HepG2 (cell line): ENCODE data around the gene RANBP3. TPM values are rescaled to one million over a fixed set of nuclear protein-coding genes. Genes with fewer than 3 reads are reported as not detected.
A peak's percentile ranks its signal among the peaks of the same experiment; 100 is the strongest.

ENCODE experiments used
- ATAC-seq: fragments of 200-7000 bp; cut with Tn5 transposase; 3 replicates; pipeline ENCODE4 v1.9.1; 2020; ENCODE audit warnings: mild to moderate bottlenecking, moderate library complexity
- BruUV-seq: library from RNA; stranded (reverse); fragments of 400-500 nt; replicated peaks from 2 replicates; lab custom pipeline; 2021; lab: Mats Ljungman, UMichigan
- CTCF ChIA-PET: fragments of 300-600 bp; formaldehyde crosslinking; extraction: SDS; loops from one replicate; lab custom pipeline; 2021; ENCODE audit warnings: low total read pairs, inconsistent platforms, low intra/inter-chr PET ratio; lab: Yijun Ruan, JAX
- POLR2A ChIA-PET: fragments of 350-600 bp; sonication (Branson Sonifier 250); formaldehyde crosslinking; loops from one replicate; lab custom pipeline; 2020; ENCODE audit warnings: antibody characterized with exemption, inconsistent platforms; lab: Yijun Ruan, JAX
- DNase-seq: peaks from one replicate; pipeline ENCODE4 v3.0.0-alpha.2; 2015; ENCODE audit warnings: low spot score
- FAIRE-seq: peaks from 3 replicates; lab custom pipeline; 2011; peaks lifted over from hg19 to GRCh38; lab: Jason Lieb, UNC
- H2AFZ ChIP-seq: one replicate; pipeline ENCODE4 v1.6.1; 2011; ENCODE audit warnings: low read length, inconsistent platforms
- H3K27ac ChIP-seq: fragments of 300-600 bp; 3 replicates; pipeline ENCODE4 v1.8.0; 2011; ENCODE audit warnings: mixed run types, mild to moderate bottlenecking, mixed read lengths, low read length, inconsistent platforms; ENCODE audit not compliant: insufficient read depth; ENCODE audit errors: extremely low read length
- H3K27me3 ChIP-seq, 2 experiments: fragments of 200-600 bp in 1 of 2; 2 replicates in 1 of 2; 3 replicates in 1 of 2; pipeline versions ENCODE4 v1.6.0 to v1.8.0; 2011; ENCODE audit warnings: low read length in 2 of 2, mild to moderate bottlenecking in 2 of 2, moderate library complexity in 2 of 2, inconsistent platforms in 1 of 2; ENCODE audit not compliant: insufficient read depth in 2 of 2, control insufficient read depth in 1 of 2
- H3K36me3 ChIP-seq, 2 experiments: fragments of 200-600 bp in 1 of 2; replicated peaks in 1 of 2; 2 replicates in 1 of 2; 3 replicates in 1 of 2; pipeline versions ENCODE4 v1.5.1 to v1.8.0; 2011; ENCODE audit warnings: low read length in 2 of 2, inconsistent platforms in 1 of 2; ENCODE audit not compliant: insufficient read depth in 2 of 2, control insufficient read depth in 1 of 2
- H3K4me1 ChIP-seq: 2 replicates; pipeline ENCODE4 v1.5.1; 2012; ENCODE audit warnings: low read length, inconsistent platforms; ENCODE audit not compliant: insufficient read depth
- H3K4me2 ChIP-seq: 2 replicates; pipeline ENCODE4 v1.6.0; 2011; ENCODE audit warnings: low read depth, low read length, inconsistent platforms
- H3K4me3 ChIP-seq, 3 experiments: fragments of 200-600 bp in 1 of 3; sonication (generic), shearing (Covaris generic) in 1 of 3; replicated peaks in 1 of 3; 2 replicates each; pipeline ENCODE4 v1.5.1; 2011 to 2016; ENCODE audit warnings: low read length in 3 of 3, inconsistent platforms in 2 of 3, low read depth in 2 of 3, mild to moderate bottlenecking in 2 of 3, control low read depth in 1 of 3, mixed read lengths in 1 of 3; ENCODE audit not compliant: insufficient read depth in 1 of 3
- H3K79me2 ChIP-seq: one replicate; pipeline ENCODE4 v1.6.1; 2011; ENCODE audit warnings: low read length, inconsistent platforms; ENCODE audit not compliant: insufficient read depth
- H3K9ac ChIP-seq: 2 replicates; pipeline ENCODE4 v1.6.0; 2011; ENCODE audit warnings: mild to moderate bottlenecking, low read depth, low read length, inconsistent platforms; ENCODE audit not compliant: insufficient read depth
- H3K9me3 ChIP-seq: 2 replicates; pipeline ENCODE4 v1.5.1; 2012; ENCODE audit warnings: mild to moderate bottlenecking, low read length
- H4K20me1 ChIP-seq: 2 replicates; pipeline ENCODE4 v1.6.0; 2011; ENCODE audit warnings: inconsistent platforms, mild to moderate bottlenecking, low read length, moderate library complexity; ENCODE audit not compliant: insufficient read depth
- AGO1 ChIP-seq: fragments of 200-400 bp; formaldehyde crosslinking; IDR thresholded peaks from 2 replicates; pipeline ENCODE4 v1.6.1; 2017; ENCODE audit warnings: mild to moderate bottlenecking, low read depth, low read length, moderate library complexity; ENCODE audit not compliant: poor library complexity, severe bottlenecking
- AGO2 ChIP-seq: fragments of 200-400 bp; formaldehyde crosslinking; optimal IDR thresholded peaks from 2 replicates; pipeline ENCODE3; 2017; ENCODE audit warnings: mild to moderate bottlenecking, low read depth, low read length, moderate library complexity
- CSRNP2 ChIP-seq: sonication (generic); formaldehyde crosslinking; conservative IDR thresholded peaks from 2 replicates; pipeline ENCODE4 v1.8.0; 2022; ENCODE audit warnings: low read depth, missing genetic modification reagents
- EED ChIP-seq: sonication (generic); formaldehyde crosslinking; IDR thresholded peaks from 2 replicates; pipeline ENCODE4 v1.5.0; 2020; ENCODE audit warnings: mild to moderate bottlenecking, missing genetic modification reagents
- GABPA ChIP-seq, 2 experiments: IDR thresholded peaks; 2 replicates each; pipeline ENCODE4 v1.6.1; 2011 to 2016; ENCODE audit warnings: low read depth in 2 of 2, low read length in 1 of 2, missing biosample characterization in 1 of 2, missing genetic modification characterization in 1 of 2
- GABPB1 ChIP-seq: IDR thresholded peaks from 2 replicates; pipeline ENCODE4 v1.6.1; 2016; ENCODE audit warnings: mild to moderate bottlenecking, missing genetic modification reagents, moderate library complexity, missing compliant biosample characterization
- HDAC6 ChIP-seq: fragments of 200-600 bp; sonication (generic); IDR thresholded peaks from 2 replicates; pipeline ENCODE4 v1.7.0; 2017; ENCODE audit warnings: mild to moderate bottlenecking, antibody characterized with exemption, low read length, low read depth
- KLF6 ChIP-seq: IDR thresholded peaks from 2 replicates; pipeline ENCODE4 v1.8.0; 2016; ENCODE audit warnings: missing biosample characterization, missing genetic modification reagents
- MAFF ChIP-seq: IDR thresholded peaks from 2 replicates; pipeline ENCODE4 v1.6.1; 2011; ENCODE audit warnings: low read depth, low read length, improper control_type of control experiment
- NCOA5 ChIP-seq: sonication (generic); formaldehyde crosslinking; IDR thresholded peaks from 2 replicates; pipeline ENCODE4 v1.4.0; 2020; ENCODE audit warnings: missing genetic modification reagents
- POLR2AphosphoS5 ChIP-seq: IDR thresholded peaks from 2 replicates; pipeline ENCODE4 v1.6.1; 2012; ENCODE audit warnings: low read depth, low read length
- YEATS4 ChIP-seq: sonication (generic); formaldehyde crosslinking; IDR thresholded peaks from 2 replicates; pipeline ENCODE4 v1.4.0; 2020; ENCODE audit warnings: missing genetic modification reagents, borderline replicate concordance
- ZSCAN20 ChIP-seq: sonication (generic); formaldehyde crosslinking; IDR thresholded peaks from 2 replicates; pipeline ENCODE4 v1.4.0; 2020; ENCODE audit warnings: missing genetic modification reagents, mild to moderate bottlenecking, borderline replicate concordance
- WGBS: methylation state at CpG from one replicate; pipeline ENCODE4 v1.1.6; 2017; ENCODE audit warnings: low lambda C conversion rate; 5-methylcytosine and 5-hydroxymethylcytosine counted together
- in situ Hi-C: cut with HindIII; loops from 2 replicates; pipeline ENCODE4 v1.10.0; 2017; ENCODE audit warnings: low pct_unique_long_range_greater_than_20kb; ENCODE audit not compliant: extremely low pct_ligation_motif_present
- intact Hi-C: fragments of 100-400 bp; cut with micrococcal nuclease; formaldehyde crosslinking; loops from one replicate; pipeline ENCODE4 v1.10.0; 2022; ENCODE audit not compliant: unreplicated experiment
- polyA plus RNA-seq, 8 experiments: library from polyadenylated mRNA; depleted of rRNA in 3 of 8; stranded (reverse) in 7 of 8; unstranded in 1 of 8; fragments of >200 nt; fragmentation: Illumina TruSeq in 4 of 8; extraction: Trizol in 4 of 8; gene quantifications; 2 replicates each; pipeline versions ENCODE4 v1.2.1 to v1.2.3, GENCODE V29; 2011 to 2016; ENCODE audit warnings: low read depth in 4 of 8, missing spikeins in 1 of 8, mixed read lengths in 1 of 8; ENCODE audit not compliant: insufficient read depth in 1 of 8
- total RNA-seq, 5 experiments: library from RNA; depleted of rRNA; stranded (reverse); fragments of >200 nt; fragmentation: Illumina TruSeq; extraction: Trizol; gene quantifications; 2 replicates each; pipeline ENCODE4 v1.2.3, GENCODE V29; 2016; ENCODE audit warnings: low read depth in 1 of 5
- TF ChIP-seq, protein P1 (sequence below): sonication (generic); formaldehyde crosslinking; IDR thresholded peaks from 2 replicates; pipeline ENCODE4 v1.5.1; 2020; ENCODE audit warnings: mild to moderate bottlenecking, moderate library complexity, missing genetic modification reagents
- TF ChIP-seq, protein P2 (sequence below): sonication (generic); formaldehyde crosslinking; IDR thresholded peaks from 2 replicates; pipeline ENCODE4 v1.8.0; 2022; ENCODE audit warnings: mild to moderate bottlenecking, missing genetic modification reagents; ENCODE audit not compliant: insufficient replicate concordance

RANBP3 gene
- total and polyA plus RNA-seq, 2 of the 13 experiments (the other 11 are each of a cell fraction or from before 2014, with no cell fraction given) = 39.5 to 149 TPM

DNA sequence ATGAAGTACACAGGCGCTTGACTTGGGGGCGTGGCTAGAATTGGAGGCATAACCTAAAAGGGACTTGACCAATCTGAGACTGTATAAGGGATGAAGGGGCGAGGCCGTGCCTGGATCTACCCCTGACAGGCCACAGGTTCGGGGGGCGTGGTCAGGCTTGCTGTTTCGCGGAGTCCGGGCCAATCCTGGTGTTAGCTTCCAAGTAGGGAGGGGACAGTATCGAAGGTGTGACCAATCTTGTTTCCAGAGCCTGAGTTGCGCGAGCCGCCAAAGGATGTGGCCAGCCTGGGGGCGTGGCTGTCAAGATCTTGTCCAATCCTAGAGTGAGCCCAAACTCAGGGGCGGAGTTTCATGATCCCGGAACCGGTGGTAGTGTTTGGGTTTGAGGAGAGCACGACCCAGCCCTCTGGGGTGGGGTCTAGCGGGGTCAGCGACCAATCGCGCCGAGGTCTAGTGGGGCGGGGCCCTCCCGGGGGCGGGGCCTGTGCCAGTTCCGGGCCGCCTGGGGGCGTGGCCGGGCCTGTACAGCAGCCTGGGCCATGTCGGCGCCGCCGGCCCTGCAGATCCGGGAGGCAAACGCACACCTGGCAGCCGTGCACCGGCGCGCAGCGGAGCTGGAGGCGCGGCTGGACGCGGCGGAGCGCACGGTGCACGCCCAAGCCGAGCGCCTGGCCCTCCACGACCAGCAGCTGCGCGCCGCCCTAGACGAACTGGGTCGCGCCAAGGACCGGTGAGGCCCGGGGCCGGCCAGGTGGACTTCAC lies 73.4 kb downstream of the RANBP3 start, which contains the start of gene VMAC (continued):
- no peak for TF ChIP-seq CSRNP2 (CRISPR knock-in tag)
- 0 out of 2 replicates have a peak, but pooled peaks have one; percentile 59 for TF ChIP-seq ZSCAN20 (CRISPR knock-in tag)
- TF ChIP-seq AGO2 = peak; percentile 39
- no peak for TF ChIP-seq HDAC6
- no peak for TF ChIP-seq AGO1
- 0 out of 2 replicates have a peak, but pooled peaks have one; percentile 22 for TF ChIP-seq POLR2AphosphoS5
- no peak; the same call in 1 of the 2 replicates for TF ChIP-seq GABPA (IDR thresholded peaks at IDR 0.05; ENCODE audit: low read depth, low read length)
- peak; percentile 47 for TF ChIP-seq GABPA (CRISPR knock-in tag; IDR thresholded peaks at IDR 0.05; ENCODE audit: low read depth)

GRCh38 chr19:5903624-5904351 lies 74.2 kb downstream of the RANBP3 start, which contains the start of gene NDUFA11:
Gene NDUFA11, minus strand, starts transcription at chr19:5903790. Its CDS starts 82 bp downstream, at chr19:5903708.
- in situ Hi-C loops = no loop called here
- POLR2A ChIA-PET = interaction anchor here (0.6 to 3.9 kb wide), 39 partner anchors 9 to 627 kb away, joined by 3 to 79 read pairs (median 5); partner anchors contain the start of genes ALKBH7, CAPS, CATSPERD and DUS3L
- peaks cover 42% of the 10 kb centered on the region for H3K79me2 ChIP-seq
- peaks cover 12% of the 10 kb centered on the region; the same call in 1 of the 2 replicates for H4K20me1 ChIP-seq
- peaks cover 0 to 10% of the 10 kb centered on the region in 2 experiments; a peak in 2 of 5 replicates for H3K36me3 ChIP-seq
- peak; percentile 70 for ATAC-seq
- no peak within 1 kb of the TSS for H2AFZ ChIP-seq
- H3K4me3 ChIP-seq = peak within 1 kb of the TSS; percentile 78 to 100 (median 99)
- H3K9me3 ChIP-seq = no peaks in the 10 kb centered on the region
- no peak for FAIRE-seq
- WGBS = 0% methylated on average over 20 of the region's 57 CpGs
- peak within 1 kb of the TSS; percentile 98 for H3K27ac ChIP-seq
- peak within 1 kb of the TSS; percentile 100 for H3K9ac ChIP-seq
- CTCF ChIA-PET = interaction anchor here (1.3 kb wide), 1 partner anchor 100 kb away, joined by 3 read pairs; no protein-coding TSS in a partner anchor
- BruUV-seq = no TSS peak
- H3K4me1 ChIP-seq = peaks cover 58% of the 10 kb centered on the region
- H3K27me3 ChIP-seq = peaks cover 0 to 4% of the 10 kb centered on the region in 2 experiments; a peak in 1 of 5 replicates
- H3K4me2 ChIP-seq = peak within 1 kb of the TSS; percentile 81
- peak; percentile 88 for DNase-seq
- intact Hi-C loops = loop anchor here (2.0 kb wide), 1 partner anchor 59 kb away; no protein-coding TSS in a partner anchor
- TF ChIP-seq NCOA5 (CRISPR knock-in tag) = no peak
- peak; percentile 80; the same call in 1 of the 2 replicates for TF ChIP-seq YEATS4 (CRISPR knock-in tag)
- TF ChIP-seq MAFF = no peak
- peak; percentile 86 for TF ChIP-seq GABPB1
- 0 out of 2 replicates have a peak, but pooled peaks have one; percentile 52 for TF ChIP-seq KLF6
- TF ChIP-seq EED = no peak
- TF ChIP-seq, protein P1, sequence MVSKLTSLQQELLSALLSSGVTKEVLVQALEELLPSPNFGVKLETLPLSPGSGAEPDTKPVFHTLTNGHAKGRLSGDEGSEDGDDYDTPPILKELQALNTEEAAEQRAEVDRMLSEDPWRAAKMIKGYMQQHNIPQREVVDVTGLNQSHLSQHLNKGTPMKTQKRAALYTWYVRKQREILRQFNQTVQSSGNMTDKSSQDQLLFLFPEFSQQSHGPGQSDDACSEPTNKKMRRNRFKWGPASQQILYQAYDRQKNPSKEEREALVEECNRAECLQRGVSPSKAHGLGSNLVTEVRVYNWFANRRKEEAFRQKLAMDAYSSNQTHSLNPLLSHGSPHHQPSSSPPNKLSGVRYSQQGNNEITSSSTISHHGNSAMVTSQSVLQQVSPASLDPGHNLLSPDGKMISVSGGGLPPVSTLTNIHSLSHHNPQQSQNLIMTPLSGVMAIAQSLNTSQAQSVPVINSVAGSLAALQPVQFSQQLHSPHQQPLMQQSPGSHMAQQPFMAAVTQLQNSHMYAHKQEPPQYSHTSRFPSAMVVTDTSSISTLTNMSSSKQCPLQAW (CRISPR knock-in tag) = peak; percentile 85; the same call in 1 of the 2 replicates
- TF ChIP-seq, protein P2, sequence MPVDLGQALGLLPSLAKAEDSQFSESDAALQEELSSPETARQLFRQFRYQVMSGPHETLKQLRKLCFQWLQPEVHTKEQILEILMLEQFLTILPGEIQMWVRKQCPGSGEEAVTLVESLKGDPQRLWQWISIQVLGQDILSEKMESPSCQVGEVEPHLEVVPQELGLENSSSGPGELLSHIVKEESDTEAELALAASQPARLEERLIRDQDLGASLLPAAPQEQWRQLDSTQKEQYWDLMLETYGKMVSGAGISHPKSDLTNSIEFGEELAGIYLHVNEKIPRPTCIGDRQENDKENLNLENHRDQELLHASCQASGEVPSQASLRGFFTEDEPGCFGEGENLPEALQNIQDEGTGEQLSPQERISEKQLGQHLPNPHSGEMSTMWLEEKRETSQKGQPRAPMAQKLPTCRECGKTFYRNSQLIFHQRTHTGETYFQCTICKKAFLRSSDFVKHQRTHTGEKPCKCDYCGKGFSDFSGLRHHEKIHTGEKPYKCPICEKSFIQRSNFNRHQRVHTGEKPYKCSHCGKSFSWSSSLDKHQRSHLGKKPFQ (CRISPR knock-in tag) = no peak
